Immature natural killer cell (primary cell): Measurements from ENCODE around the gene PDE8B. TPM values are rescaled to one million over a fixed set of nuclear protein-coding genes. Genes with fewer than 3 reads are reported as not detected.
"Not testable (repeated sequence)": the region's sequence is repeated elsewhere in the genome, so short reads cannot be mapped to it uniquely, and the experiment has no call there.

Experiments used
- DNase-seq, 3 donors: peaks; one replicate each; pipeline ENCODE4 v3.0.0; 2022; ENCODE audit warnings: mixed read lengths in 1 of 3
- H3K27ac Mint-ChIP-seq, 6 donors: one replicate each; pipeline ENCODE4 v1.8.0; 2020; ENCODE audit warnings: mixed read lengths in 6 of 6, mild to moderate bottlenecking in 5 of 6, inconsistent platforms in 4 of 6, moderate library complexity in 3 of 6
- H3K27me3 Mint-ChIP-seq, 3 donors: one replicate each; pipeline ENCODE4 v1.8.0; 2020 to 2021; ENCODE audit warnings: low read depth in 3 of 3, mild to moderate bottlenecking in 3 of 3, mixed read lengths in 3 of 3, moderate library complexity in 3 of 3, inconsistent platforms in 1 of 3
- H3K36me3 Mint-ChIP-seq, 3 donors: one replicate each; pipeline ENCODE4 v1.8.0; 2020; ENCODE audit warnings: mixed read lengths in 3 of 3, inconsistent platforms in 2 of 3, mild to moderate bottlenecking in 2 of 3
- H3K4me1 Mint-ChIP-seq, 2 donors: one replicate each; pipeline ENCODE4 v1.8.0; 2020; ENCODE audit warnings: inconsistent platforms in 2 of 2, mild to moderate bottlenecking in 2 of 2, mixed read lengths in 2 of 2, moderate library complexity in 1 of 2
- H3K4me3 Mint-ChIP-seq, 5 donors: one replicate each; pipeline ENCODE4 v1.8.0; 2020; ENCODE audit warnings: mild to moderate bottlenecking in 5 of 5, mixed read lengths in 5 of 5, inconsistent platforms in 3 of 5, moderate library complexity in 3 of 5
- H3K9me3 Mint-ChIP-seq, 6 donors: one replicate each; pipeline ENCODE4 v1.8.0; 2020; ENCODE audit warnings: mild to moderate bottlenecking in 6 of 6, mixed read lengths in 6 of 6, inconsistent platforms in 4 of 6, moderate library complexity in 3 of 6
- polyA plus RNA-seq, 3 donors: library from polyadenylated mRNA; unstranded; fragments of 300-500 nt; fragmentation: Illumina TruSeq; gene quantifications; one replicate each; pipeline ENCODE4 v1.2.3, GENCODE V29; 2021

PDE8B gene
- polyA plus RNA-seq, 3 donors from 2014 or later = 0.30 TPM; not detected in 2

- Mint-ChIP-seq H3K36me3 (no peaks in the 10 kb centered on the region), H3K9me3 (peaks cover 0 to 6% (median 0%) of the 10 kb centered on the region in 6 donors), H3K27ac (no peak overlapping the region), H3K4me3 (no peak overlapping the region), H3K4me1 (no peaks in the 10 kb centered on the region), H3K27me3 (peaks cover 0 to 7% (median 0%) of the 10 kb centered on the region in 3 donors)
- no peak for DNase-seq
Measured at GRCh38 chr5:77366717-77367500, 156.4 kb downstream of the PDE8B start.

DNA sequence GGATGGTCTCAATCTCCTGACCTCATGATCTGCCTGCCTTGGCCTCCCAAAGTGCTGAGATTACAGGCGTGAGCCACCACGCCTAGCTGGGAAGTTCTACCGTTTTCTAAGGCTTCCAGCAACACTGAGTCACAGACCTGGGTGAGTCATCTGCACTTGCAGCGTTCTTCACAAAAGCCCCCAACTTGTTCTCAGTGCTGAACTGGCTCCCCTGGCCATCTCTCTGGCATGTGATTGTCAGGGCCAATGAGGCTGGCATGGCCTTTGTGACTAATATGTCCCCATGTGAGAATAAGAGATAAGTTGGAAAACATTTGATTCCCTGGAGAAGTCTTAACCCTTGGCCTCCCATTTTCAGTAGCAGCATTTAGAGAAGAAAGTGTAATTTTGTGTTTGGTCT lies 157.3 kb downstream of the PDE8B start:
- H3K4me1 Mint-ChIP-seq = no peaks in the 10 kb centered on the region
- peaks cover 0 to 7% (median 0%) of the 10 kb centered on the region in 3 donors for H3K27me3 Mint-ChIP-seq
- H3K27ac Mint-ChIP-seq = no peak overlapping the region

GRCh38 chr5:77368367-77368766 lies 157.9 kb downstream of the PDE8B start:
- H3K9me3 Mint-ChIP-seq = no peaks in the 10 kb centered on the region
- no peaks in the 10 kb centered on the region for H3K36me3 Mint-ChIP-seq
- H3K27ac Mint-ChIP-seq = no peak overlapping the region
- H3K27me3 Mint-ChIP-seq = peaks cover 0 to 7% (median 0%) of the 10 kb centered on the region in 3 donors
- no peaks in the 10 kb centered on the region for H3K4me1 Mint-ChIP-seq
- H3K4me3 Mint-ChIP-seq = no peak overlapping the region
- no peak for DNase-seq

More for the DNA sequence above, 157.3 kb downstream of the PDE8B start:
- Mint-ChIP-seq H3K9me3 (peaks cover 0 to 2% (median 0%) of the 10 kb centered on the region in 6 donors), H3K36me3 (no peaks in the 10 kb centered on the region), H3K4me3 (no peak overlapping the region)
- DNase-seq = no peak

- Mint-ChIP-seq H3K27ac (no peak overlapping the region), H3K4me1 (no peaks in the 10 kb centered on the region), H3K4me3 (no peak overlapping the region)
Measured at GRCh38 chr5:77369566-77369965, 159.1 kb downstream of the PDE8B start.

GRCh38 chr5:77374686-77375085 lies 164.2 kb downstream of the PDE8B start:
- Mint-ChIP-seq H3K4me1 (no peaks in the 10 kb centered on the region), H3K9me3 (no peaks in the 10 kb centered on the region), H3K27me3 (peaks cover 0 to 3% (median 2%) of the 10 kb centered on the region in 3 donors), H3K27ac (no peak overlapping the region), H3K4me3 (no peak overlapping the region), H3K36me3 (no peaks in the 10 kb centered on the region)
- no peak for DNase-seq

More at GRCh38 chr5:77369566-77369965, 159.1 kb downstream of the PDE8B start:
- Mint-ChIP-seq H3K36me3 (no peaks in the 10 kb centered on the region), H3K9me3 (no peaks in the 10 kb centered on the region), H3K27me3 (peaks cover 0 to 8% (median 0%) of the 10 kb centered on the region in 3 donors)
- no peak for DNase-seq

- H3K4me3 Mint-ChIP-seq = no peak overlapping the region
- no peaks in the 10 kb centered on the region for H3K4me1 Mint-ChIP-seq
- H3K36me3 Mint-ChIP-seq = no peaks in the 10 kb centered on the region
- no peaks in the 10 kb centered on the region for H3K9me3 Mint-ChIP-seq
- no peak overlapping the region for H3K27ac Mint-ChIP-seq
- peaks cover 0 to 6% (median 2%) of the 10 kb centered on the region in 3 donors for H3K27me3 Mint-ChIP-seq
- DNase-seq = no peak
Measured at GRCh38 chr5:77376609-77377300, 166.3 kb downstream of the PDE8B start.

DNA sequence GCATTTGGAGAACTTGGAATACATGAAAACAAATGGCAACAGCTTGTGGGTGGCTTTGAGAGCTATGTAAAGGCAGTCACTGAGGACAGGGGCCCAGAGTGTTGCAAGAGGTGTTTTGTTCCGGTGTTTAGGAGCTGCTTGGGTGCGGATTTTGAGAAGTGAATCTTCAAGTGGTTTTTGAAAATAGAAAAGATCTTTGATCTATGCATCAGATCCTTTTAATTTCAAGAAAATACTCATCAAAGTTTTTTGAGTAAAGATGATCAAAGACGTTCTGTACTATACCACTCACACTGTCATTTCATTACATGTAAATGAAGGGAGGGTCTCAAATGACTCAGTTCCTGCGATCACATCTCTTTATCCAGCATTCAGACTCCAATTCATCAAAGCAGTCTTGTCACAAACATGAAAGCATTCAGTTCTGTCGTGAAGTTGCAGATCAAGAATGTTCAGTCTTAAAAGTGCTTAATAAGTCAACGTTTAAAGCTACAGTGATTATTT lies 169.1 kb downstream of the PDE8B start:
- H3K4me3 Mint-ChIP-seq = no peak overlapping the region
- H3K27ac Mint-ChIP-seq = no peak overlapping the region
- H3K9me3 Mint-ChIP-seq = peaks cover 0 to 1% (median 0%) of the 10 kb centered on the region in 6 donors
- DNase-seq = no peak
- no peaks in the 10 kb centered on the region for H3K36me3 Mint-ChIP-seq
- peaks cover 0 to 6% (median 0%) of the 10 kb centered on the region in 3 donors for H3K27me3 Mint-ChIP-seq
- no peaks in the 10 kb centered on the region for H3K4me1 Mint-ChIP-seq

- Mint-ChIP-seq H3K36me3 (no peaks in the 10 kb centered on the region), H3K9me3 (peaks cover 0 to 1% (median 0%) of the 10 kb centered on the region in 6 donors), H3K27ac (no peak overlapping the region), H3K4me3 (no peak overlapping the region), H3K27me3 (peaks cover 0 to 6% (median 0%) of the 10 kb centered on the region in 3 donors), H3K4me1 (no peaks in the 10 kb centered on the region)
- DNase-seq = no peak
Measured at GRCh38 chr5:77380636-77381035, 170.2 kb downstream of the PDE8B start.

GRCh38 chr5:77383336-77383735 lies 172.9 kb downstream of the PDE8B start:
- H3K9me3 Mint-ChIP-seq, H3K27ac Mint-ChIP-seq, H3K4me3 Mint-ChIP-seq, H3K36me3 Mint-ChIP-seq, H3K27me3 Mint-ChIP-seq, H3K4me1 Mint-ChIP-seq, DNase-seq: not testable (repeated sequence)

DNA sequence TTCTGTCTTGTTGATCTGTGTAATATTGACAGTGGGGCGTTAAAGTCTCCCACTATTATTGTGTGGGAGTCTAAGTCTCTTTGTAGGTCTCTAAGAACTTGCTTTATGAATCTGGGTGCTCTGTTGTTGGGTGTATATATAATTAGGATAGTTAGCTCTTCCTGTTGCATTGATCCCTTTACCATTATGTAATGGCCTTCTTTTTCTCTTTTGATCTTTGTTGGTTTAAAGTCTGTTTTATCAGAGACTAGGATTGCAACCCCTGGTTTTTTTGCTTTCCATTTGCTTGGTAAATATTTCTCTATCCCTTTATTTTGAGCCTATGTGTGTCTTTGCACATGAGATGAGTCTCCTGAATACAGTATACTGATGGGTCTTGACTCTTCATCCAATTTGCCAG lies 175.9 kb downstream of the PDE8B start:
- H3K27me3 Mint-ChIP-seq, DNase-seq, H3K9me3 Mint-ChIP-seq, H3K4me3 Mint-ChIP-seq, H3K4me1 Mint-ChIP-seq, H3K36me3 Mint-ChIP-seq, H3K27ac Mint-ChIP-seq: not testable (repeated sequence)

DNA sequence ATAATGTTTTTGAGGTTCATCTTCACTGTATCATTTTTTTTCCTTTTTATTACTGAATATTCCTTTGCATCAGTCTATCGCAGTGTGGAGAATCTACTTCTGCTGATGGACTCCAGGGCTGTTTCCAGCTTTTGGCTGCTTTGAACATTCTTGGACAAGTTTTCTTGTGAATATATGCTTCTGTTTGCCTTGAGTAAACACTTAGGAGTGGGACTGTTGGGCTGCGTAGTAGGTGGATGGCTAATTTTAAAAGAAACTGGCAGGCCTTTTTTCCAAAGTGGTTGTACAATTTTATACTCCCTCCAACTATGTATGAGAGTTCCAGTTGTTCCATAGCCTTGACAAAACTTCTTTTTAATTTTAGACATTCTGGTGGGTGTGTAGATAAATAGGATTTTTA lies 179.3 kb downstream of the PDE8B start:
- H3K36me3 Mint-ChIP-seq = no peaks in the 10 kb centered on the region
- peaks cover 4 to 6% (median 4%) of the 10 kb centered on the region in 3 donors for H3K27me3 Mint-ChIP-seq
- H3K27ac Mint-ChIP-seq = no peak overlapping the region
- H3K4me1 Mint-ChIP-seq = no peaks in the 10 kb centered on the region
- H3K9me3 Mint-ChIP-seq = peaks cover 0 to 8% (median 0%) of the 10 kb centered on the region in 6 donors
- DNase-seq = no peak
- no peak overlapping the region for H3K4me3 Mint-ChIP-seq

GRCh38 chr5:77390221-77390620 lies 179.7 kb downstream of the PDE8B start:
- Mint-ChIP-seq H3K27ac (no peak overlapping the region), H3K36me3 (no peaks in the 10 kb centered on the region), H3K4me1 (no peaks in the 10 kb centered on the region), H3K27me3 (peaks cover 4 to 6% (median 4%) of the 10 kb centered on the region in 3 donors), H3K9me3 (peaks cover 0 to 8% (median 0%) of the 10 kb centered on the region in 6 donors), H3K4me3 (no peak overlapping the region)
- no peak for DNase-seq

DNA sequence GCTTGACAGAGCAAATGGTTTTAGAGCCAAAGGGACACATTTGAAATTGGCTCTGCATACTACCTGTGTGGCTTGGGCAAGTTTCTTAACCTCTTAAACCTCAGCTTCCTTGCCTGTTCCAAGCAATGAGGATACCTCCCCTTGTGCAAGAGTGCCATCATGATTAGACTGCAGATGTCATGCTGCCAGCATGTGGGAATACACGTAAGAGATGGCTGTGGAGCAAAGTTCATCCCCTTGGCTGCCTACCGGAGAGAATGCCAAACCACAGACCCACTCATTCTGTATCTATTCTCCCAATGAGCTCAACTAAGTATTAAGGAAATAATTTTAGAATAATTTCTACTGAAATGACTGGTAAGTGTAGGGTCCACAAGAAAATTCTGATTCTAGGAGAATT lies 180.3 kb downstream of the PDE8B start:
- H3K9me3 Mint-ChIP-seq = peaks cover 0 to 8% (median 0%) of the 10 kb centered on the region in 6 donors
- no peaks in the 10 kb centered on the region for H3K4me1 Mint-ChIP-seq
- H3K27me3 Mint-ChIP-seq = peaks cover 4 to 6% (median 4%) of the 10 kb centered on the region in 3 donors
- no peaks in the 10 kb centered on the region for H3K36me3 Mint-ChIP-seq
- no peak overlapping the region for H3K4me3 Mint-ChIP-seq
- no peak overlapping the region for H3K27ac Mint-ChIP-seq
- no peak for DNase-seq

GRCh38 chr5:77391240-77391765 lies 180.8 kb downstream of the PDE8B start:
- Mint-ChIP-seq H3K36me3 (no peaks in the 10 kb centered on the region), H3K27ac (no peak overlapping the region), H3K27me3 (peaks cover 4 to 6% (median 4%) of the 10 kb centered on the region in 3 donors), H3K4me1 (no peaks in the 10 kb centered on the region), H3K9me3 (peaks cover 0 to 4% (median 0%) of the 10 kb centered on the region in 6 donors), H3K4me3 (no peak overlapping the region)
- DNase-seq = no peak
